GDM1 (cell line): ENCODE measurements around the gene TBX5.

Experiments
- DNase-seq: peaks from one replicate; lab custom pipeline; 2025; lab: John Stamatoyannopoulos, UW

TBX5 gene

DNA sequence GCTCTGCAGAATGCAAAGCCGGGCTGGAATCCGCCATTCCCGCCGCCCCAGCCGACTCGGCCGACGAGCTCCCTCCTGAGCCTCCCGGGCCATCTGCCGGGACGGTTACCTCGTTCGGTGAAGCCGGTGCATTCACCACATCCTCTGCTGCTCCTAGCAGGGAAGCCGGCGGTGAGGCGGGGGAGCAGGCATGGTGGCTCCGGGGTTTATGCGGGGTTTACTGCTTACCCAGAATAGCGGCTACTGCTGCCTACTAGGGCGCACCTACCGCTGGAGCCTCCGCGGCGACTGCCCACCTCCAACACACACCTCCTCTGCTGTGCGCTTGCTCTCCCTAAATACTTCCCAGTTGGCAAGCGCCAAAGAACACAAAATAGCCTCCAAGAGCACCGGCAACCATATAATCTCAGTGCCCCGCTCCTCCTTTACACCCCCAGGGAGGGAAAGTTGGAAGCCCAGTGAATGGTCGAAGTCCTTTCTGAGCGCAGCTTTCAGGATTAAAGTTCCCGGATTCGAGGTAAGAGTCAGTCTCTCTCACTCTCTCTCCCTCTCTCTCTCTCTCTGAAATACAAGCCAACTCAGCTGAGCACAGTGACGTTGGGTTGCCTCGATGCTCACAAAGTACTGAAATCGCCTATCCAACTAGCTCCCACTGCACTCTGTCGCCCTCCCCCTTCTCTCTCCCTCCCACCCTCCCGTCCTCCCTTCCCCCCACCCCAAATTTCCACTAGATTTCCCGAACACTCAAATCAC is at the start of gene TBX5:
TBX5 (minus strand) TSS at position 626 of the 753 bp plus-strand sequence. CDS start 2,246 bp downstream, outside the sequence.
- no peak for DNase-seq

DNA sequence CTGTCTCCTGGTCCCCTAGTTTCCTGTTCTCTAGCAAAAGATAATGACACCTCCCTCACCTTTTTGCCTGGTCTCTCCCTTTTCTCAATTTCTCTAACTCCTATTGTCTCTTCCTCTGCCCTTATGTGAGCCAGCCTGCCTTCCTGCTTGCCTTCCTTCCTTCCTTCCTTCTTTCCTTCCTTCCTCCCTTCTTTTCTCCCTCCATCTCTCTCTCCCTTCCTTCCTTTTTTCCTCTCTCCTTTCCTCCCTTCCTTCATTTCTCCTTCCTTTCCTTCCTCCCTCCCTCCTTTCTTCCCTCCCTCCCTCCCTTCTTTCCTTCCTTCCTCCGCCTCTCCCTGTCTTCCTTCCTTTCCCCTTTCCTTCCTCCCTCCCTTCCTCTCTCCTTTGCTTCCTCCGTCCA is 45.7 kb upstream of the TBX5 start:
- no peak for DNase-seq

GRCh38 chr12:114450515-114451300 is 44.8 kb upstream of the TBX5 start:
- DNase-seq = no peak

DNA sequence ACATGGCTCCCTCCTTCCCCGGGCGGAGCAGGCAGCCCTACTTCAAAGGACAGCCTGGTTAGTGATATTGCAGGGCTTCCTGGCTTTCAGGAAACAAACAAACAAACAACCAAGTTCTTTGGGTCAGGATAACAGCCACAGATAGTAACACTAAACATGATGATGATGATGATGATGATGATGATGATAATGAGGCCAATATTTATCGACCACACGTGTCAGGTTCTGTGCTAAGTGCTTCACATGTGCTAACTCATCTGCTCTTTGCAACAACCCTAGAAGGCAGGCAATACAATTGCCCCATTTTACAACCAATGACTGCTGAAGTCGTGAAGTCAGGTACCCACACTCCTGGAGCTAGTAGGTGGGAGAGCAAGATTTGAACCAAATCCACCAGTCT is 44.1 kb upstream of the TBX5 start:
- DNase-seq = no peak

DNA sequence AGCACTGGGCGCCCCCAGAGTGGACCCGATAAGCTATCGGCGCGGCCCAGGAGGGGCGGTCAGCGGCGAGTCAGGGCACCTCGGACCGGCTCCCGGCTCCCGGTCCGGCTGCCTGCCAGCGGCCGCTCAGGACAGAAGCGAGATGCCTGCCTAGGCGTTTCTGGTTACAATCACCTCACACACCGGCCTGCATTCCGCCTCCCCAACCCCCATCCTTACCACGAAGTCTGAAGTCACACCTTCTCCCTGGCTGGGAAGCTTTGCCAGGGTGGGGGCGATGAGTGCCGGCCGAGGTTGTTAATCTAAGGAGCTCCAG is 42.6 kb upstream of the TBX5 start:
- DNase-seq = no peak

DNA sequence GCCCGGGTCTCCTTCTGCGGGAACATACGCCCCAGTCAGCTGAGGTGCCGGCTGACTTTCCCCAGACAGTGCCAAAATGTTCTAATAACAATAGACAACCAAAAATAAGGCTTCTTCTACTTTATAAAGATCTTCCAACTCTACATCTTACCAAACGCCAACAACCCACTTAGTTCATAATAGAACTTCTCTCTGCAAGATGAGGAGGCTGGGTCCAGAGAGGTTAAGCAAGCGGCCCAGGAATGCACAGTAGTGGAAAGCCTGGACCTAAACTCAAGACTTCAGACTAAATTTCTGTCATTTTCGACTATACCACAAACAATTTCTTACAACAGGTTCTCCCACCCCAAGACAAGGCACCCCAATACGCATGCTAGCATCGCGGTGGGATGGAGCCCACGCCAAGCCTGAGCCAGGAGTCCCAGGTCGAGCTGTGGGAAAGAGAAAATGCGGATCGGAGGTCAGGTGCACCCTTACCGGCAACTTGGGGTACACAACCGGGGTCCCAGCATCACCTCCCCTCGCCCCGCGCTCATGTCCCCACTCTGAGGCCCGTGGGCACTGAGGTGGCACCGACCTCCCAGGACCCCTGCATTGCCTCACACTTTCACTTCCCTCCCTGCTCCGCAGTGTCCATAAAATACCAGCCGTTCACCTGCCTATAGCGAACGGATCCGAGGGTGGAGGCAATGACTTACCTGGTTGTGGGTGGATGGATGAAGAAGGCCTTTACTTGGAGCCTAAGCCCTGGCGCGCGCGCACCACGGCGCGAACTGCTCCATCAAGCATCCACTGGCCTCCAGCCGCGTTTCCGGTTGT is 42.1 kb upstream of the TBX5 start:
- DNase-seq = no peak

GRCh38 chr12:114447274-114447716 is 41.4 kb upstream of the TBX5 start:
- DNase-seq = no peak

GRCh38 chr12:114445401-114446323 is 39.7 kb upstream of the TBX5 start:
- DNase-seq = no peak

DNA sequence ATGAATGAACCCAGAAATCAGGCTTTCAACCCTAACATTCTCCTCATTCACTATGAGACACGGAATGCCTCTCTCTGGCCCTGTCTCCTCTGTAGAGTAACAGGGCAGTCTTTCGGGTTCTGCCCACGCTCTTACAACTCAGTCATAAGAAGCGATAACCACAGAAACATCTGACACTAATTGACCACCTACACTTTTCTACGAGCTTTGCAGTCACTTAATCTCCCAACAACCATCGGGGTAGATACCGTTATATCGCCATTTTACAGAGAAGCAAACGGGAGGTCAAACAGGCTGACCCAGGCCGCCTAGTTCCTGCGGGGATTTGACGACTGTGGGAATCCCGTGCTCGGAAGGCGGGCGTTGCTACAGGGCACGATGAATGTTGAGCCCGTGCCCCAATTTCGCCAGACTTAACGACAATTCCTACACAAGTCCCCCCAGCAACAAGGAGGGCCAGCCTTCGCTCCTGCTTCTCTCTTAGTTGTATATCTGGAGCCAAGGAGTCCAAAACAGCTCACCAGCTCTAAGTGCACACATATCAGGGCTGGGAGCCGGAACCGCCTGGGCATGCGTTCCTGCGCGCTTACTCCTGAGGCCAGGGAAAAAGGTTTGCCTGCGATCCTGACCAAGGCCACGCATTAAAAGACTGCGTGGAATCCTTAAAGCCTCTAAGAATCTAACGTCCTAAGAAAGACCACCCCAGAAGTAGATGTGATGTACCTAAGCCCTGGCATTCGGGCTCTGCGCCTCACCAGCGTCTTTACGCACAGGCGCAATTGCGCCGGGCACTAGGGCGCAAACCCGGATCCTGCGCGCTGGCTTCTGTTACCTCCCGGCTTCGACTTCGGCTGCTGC is 38.7 kb upstream of the TBX5 start:
- DNase-seq = no peak

- DNase-seq = no peak
These were observed 37.9 kb upstream of the TBX5 start for GRCh38 chr12:114443607-114444421.

- no peak for DNase-seq
These were observed 36.6 kb upstream of the TBX5 start for GRCh38 chr12:114442578-114442977.

DNA sequence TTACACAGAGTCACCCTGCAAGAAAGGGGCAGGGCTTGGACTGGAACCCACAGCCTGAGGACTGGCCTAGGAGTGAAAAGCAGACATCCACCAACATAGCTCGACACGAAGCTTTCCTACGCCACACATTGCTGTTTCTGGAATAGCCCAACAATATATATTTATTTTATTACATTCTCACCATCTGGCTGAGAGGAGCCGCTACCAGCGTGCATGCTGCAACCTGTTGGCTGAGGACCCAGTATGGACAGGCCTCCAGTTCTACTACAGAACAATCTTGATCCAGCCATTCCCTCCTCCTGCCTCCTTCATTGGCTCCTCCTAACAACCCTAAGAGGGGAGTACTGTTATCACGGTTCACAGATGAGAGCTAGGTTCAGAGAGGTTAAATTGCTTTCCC is 35.6 kb upstream of the TBX5 start:
- DNase-seq = no peak

GRCh38 chr12:114441039-114441383 is 35.1 kb upstream of the TBX5 start:
- DNase-seq = no peak

DNA sequence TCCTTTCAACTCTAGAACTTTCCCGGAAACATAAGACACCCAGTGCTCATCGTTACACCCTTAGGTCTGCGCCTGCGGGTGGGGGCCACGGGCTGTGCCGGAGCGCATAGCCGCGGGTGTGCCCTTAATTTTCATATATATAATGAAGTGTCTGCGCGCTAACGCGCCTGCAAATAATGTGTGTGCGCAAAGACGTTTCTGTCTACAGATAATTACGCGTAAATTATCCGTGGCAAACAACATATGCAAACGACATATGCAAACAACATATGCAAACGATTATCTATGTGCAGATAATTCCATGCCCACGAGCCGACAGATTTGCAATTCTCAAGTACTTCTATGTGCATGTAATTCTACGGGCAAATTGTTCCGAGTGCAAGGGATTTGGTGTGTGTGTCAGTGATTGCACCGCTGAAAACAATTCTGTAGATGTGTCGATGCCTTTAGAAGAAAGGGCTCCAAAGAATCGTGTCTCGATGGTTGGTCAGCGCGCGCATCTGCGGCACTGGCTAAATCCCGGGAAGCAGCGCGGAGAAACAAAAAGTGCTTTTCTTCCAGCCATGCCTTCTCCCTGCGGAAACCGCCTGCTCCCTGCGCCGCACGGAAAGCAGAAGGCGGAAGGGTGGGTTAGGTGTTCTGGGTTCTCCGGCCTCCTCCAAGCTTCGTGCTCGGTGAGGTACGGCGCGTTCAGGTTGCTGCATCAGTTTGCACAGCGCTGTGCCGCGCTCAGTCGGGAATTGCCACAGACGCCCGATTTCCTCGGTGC is 34.5 kb upstream of the TBX5 start:
- no peak for DNase-seq

- no peak for DNase-seq
These were observed 33.9 kb upstream of the TBX5 start for GRCh38 chr12:114439817-114440216.

DNA sequence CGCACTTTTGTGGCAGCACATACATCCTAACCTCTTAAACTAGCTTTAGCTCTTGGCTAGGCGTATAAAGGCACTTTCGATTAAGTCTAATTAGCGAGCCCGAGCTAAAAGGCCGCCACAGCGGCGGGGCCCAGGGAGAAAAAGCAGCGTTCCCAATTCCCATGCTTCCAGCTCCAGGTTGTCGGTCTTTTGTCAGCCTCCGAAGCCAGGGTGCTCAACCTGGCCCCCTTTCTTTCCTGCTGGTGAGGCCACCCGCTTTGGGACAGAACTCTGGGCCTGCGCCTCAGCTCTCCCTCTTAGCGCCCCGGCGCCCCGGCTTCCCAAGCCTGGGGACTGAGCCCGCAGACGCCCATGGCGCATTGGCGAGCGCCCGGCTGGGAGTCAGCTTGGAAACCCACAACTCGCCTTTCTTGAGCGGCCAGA is 33.3 kb upstream of the TBX5 start:
- DNase-seq = no peak

GRCh38 chr12:114438635-114439256 is 32.8 kb upstream of the TBX5 start:
- no peak for DNase-seq

GRCh38 chr12:114434341-114434740 is 28.4 kb upstream of the TBX5 start:
- no peak for DNase-seq

DNA sequence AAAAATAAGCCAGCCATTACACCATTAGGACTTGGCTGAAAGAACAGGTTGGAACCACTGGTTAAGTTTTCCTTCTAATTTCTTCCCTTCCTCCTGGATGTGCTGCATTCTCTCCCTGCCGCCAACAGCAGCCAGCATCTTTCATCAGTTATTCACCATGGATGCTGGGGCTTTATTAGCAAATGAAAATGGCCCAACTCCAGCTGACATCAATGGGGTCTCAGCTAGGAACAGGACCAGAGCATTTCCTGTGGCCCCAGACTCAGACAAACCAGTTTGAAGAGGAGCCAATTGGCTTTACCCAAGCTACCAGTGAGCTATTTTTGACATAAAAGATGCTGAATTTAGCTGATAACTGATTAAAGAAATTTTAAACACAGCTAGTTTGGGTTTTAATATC is 26.0 kb upstream of the TBX5 start:
- DNase-seq = no peak
